DMS53 treated with DMSO at 0.1 percent for 48 hours (cell line): ENCODE results near the gene GRIK4.

ENCODE experiments used
- DNase-seq: peaks from one replicate; lab custom pipeline; 2025; ENCODE audit not compliant: unreplicated experiment; lab: John Stamatoyannopoulos, UW

GRIK4 gene

DNA sequence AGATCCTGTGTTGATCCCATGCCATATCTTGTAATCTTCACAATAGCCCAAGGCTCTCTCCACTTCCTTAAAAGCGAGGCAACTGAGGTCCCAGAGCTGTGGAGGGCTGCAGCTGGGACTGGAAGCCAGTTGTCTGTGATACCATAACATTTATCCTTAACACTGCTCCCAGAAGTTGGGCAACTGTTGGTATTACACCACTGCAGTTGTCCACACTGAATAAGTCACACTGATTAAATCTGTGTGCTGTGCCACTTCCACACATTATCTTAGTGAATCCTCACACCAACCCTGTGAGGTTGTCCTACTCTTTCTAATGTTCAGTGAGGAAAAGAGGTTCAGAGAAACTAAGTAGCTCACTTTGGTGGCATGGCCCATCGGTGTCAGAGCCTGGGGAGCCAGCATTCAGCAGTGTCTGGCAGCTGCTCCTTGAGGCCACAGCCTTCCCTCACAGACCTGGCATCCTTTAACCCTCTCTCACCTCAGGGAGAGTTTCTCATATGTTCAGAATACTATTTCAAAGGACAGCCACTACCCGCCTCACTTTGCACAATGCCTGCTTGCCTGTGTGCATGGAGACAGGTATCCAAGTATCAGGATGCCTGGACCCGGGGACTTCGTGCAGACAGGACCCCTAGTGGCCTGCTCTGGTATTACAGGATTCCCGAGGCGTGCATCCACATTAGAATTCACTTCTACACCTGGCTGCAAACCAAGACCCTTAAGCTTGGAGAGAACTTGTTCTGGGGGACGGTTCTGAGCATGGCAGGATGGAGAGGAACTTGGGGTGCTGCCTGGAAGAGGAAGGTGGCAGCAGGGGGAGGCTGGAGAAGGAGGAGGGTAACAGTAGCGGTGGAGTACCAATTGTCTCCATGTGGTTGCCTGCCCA is 290.5 kb downstream of the GRIK4 start:
- DNase-seq: peak; percentile 34

DNA sequence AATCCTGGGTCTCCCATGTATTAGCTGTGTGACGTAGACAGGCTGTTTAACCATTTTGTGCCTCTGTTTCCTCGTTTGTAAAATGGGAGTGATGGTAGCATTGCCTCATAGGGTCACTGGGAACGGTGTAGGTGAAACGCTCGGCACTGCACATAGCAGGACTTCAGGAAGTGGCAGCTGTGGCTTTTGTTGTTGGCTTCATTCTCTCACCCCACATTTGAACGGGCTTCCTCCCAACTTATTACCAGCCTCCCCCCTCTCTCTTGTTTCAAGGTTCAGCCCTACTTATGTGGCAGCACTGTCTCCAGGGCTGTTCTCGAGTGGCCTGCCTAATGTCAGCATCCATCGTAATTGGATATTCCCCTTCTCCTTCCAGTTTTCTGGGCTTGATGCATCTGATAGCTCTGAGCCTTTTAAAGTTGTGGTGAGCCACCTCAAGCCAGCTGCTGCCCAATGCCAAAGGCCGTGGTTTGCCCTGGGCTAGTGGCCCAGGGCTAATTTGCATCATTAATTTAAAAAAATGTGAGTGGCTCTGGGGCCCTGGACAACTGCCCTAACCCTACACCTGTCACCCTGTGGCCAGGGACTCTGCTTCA is 294.5 kb downstream of the GRIK4 start:
- no peak for DNase-seq

DNA sequence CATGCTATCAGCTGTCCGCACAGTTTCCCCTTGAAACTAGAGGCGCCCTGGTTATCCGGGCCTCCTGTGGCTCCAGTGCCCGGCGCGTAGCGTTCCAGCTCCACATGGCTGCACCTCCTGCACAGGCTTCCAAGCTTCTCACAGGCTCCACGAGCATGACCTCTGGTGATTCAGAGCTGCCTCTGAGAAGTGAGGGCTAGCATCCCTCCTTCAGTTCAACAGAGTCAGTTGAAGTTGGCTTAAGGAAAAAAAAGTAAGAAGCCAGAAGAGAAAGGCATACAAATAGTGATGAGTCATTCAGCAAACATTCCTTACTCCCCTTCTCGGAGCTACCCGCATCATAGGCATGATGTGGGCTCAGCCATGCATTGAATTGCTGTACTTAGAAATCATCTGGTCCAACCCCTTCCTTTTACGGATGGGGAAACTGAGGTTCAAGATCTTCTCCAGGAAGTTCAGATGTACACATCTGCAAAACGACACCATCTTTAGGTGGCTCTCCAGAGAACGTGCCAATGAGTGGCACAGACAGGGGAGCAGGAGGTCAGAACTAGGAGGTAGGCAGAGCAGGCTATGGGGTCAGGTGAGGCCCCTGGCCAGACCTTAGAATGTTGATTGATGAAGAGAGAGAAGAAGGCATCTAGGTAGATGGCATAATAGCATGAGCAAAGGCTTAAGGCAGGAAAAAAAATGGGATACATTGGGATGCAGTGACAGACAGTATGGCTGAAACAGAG is 296.0 kb downstream of the GRIK4 start:
- peak; percentile 86 for DNase-seq

DNA sequence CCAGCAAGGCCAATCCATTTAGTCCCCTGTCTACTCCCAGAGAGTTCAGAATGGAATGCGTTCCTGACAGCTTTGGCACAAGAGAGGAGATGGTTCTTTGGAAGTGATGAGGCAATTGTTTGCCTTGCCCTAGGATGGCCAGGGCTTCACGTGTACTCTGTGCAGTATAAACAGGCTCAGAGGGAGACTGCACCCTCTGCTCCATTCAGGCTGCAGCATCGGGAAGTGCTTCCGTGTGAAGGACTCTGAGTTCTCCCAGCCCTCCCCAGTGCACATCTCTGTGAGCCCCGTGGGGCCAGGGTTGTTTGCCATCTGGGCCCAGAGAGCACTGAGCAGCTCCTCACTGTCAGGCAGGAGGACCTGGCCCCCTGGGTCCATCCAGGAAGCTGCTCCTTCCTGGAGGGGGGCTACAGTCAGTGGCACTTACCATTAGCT is 297.1 kb downstream of the GRIK4 start:
- no peak for DNase-seq

DNA sequence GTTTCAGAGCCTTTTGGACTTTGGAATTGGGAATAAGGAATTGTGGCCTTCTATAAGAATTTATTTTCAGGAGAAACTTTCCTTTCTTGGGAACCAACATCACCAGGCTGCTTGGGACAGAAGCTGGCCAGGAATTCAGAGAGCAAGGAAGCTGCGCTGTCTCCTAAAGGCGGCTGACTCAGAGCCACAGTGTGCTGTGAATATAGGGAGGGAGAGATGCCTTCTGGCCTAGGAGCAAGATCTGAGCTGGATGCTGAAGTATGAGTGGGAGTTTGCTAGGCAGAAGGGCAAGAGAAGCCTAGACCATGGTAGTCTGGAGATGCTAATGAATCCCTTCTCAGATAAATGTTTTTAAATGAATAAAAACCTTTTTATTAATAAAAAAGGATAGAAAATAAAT is 298.7 kb downstream of the GRIK4 start:
- DNase-seq: no peak

DNA sequence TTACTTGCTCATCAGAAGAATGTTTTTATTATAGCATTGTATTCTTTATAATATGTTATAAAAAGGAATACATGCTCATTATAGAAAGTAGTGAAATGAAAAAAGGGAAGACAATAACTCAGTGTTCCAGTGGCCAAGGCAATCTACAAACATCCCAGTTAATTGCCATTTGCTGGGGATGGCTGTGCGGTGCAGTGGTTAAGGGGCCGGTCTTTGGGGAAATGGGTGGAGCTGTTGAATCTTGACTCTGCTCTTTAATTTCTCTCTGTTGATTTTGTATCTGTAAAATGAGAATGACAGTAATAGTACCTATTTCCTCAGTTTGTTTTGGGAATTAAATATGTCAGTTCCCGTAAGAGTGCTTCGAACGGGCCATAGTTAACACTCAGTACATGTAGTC is 299.7 kb downstream of the GRIK4 start:
- no peak for DNase-seq

DNA sequence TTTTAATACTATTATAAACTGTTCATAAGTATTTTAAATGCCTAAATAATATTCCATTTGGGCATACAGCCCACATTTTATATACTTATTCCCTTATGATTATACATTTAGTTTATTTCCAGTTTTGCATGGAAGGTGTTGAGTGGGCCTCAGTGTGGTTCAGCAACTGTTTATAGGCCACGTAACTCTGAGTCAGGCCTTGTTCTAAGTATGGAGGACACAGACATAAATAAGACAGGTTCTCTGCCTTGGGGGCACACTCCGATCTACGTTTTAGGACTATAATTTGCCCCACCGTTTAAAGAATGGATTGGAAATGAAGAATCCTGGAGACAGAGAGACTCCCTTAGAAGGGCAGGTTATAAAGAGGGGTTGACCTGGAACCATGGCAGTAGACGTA is 300.2 kb downstream of the GRIK4 start:
- DNase-seq: no peak

DNA sequence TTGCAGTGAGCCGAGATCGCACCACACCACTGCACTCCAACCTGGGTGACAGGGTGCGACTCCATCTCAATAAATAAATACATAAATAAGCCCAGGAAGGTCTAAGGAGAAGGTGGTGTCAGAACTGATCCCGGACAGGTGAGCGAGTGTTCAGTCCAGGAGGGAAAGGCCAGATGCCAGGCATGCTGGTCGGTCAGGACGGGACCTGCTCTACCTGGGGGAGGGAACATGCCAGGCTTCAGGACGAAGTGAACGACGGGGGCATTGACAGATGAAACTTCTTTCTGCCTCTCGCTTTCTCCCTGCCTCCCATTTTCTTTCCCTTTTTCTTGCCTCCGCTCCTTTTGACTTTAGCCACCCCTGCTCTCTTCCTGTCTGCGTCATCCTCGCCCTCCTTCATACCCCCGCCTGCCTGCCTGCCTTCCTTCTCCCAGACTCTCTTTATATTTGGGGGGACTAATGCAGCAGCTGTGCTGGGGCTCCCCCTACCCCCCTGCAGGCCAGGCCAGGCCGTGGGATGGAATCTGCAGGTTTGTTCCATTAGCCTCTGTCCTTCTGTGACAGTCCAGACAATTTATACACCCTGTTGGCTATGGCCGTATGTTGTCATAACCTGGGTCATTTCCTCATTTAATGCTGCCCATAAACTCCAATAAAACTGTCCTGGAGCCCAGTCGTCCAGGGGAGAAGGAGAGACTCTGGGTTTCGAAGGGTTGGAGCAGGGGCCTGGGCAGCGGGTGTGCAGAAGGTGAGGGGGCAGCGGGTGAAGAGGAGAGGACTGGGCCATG is 303.2 kb downstream of the GRIK4 start:
- no peak for DNase-seq

DNA sequence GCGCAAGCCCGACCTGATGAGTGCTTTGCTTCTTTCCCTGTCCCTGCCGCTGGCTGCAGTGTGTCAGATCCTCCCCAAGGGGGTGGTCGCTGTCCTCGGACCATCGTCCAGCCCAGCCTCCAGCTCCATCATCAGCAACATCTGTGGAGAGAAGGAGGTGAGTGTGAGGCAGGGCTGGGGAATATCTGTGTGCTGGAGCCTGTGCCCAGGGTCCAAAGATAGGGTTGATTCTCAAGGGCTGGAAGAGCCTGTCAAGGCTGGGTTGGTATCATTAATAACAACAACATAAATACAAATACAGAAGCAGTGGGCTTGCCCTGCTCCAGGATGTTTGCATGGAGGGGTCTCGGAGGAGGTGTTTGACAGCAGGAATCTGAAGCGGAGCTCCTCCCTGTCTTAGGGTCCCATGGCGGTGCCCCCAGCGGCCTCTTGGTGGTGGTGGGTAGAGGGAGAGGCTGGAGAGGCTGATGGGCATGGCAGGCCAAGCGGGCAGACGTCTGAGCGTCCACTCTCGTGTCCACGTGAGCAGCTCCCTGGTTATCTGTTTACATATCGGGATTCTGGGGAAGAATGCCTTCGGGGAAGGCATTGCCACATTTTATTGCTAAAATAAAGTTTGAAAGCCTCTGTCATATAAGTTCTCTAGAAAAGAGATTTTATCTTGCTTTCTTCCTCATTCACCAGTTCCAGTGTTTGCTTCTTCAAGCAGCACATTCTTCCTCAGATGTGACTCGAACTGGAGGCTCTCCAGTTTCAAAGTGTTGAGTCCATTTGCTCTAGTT is 304.0 kb downstream of the GRIK4 start:
- DNase-seq: no peak

DNA sequence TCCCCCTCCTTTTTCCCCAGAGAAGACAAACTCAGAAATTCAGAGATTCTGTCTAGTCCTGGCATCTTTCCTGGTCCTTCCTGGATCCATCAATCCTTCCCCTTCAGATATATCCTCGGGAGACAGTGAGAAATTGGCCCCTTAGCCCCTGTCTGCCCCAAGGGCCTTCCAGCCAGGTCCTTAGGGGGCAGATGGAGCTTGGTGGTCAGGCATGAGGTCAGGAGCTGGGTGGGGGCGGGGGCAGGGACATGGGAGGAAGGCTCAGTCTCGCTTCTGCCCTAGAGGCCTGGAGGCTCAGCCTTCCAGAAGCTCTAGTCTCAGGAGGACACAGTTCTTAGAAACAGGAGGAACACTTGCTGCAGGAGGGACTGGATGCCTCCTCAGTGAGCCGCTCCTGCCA is 304.6 kb downstream of the GRIK4 start:
- DNase-seq: no peak

DNA sequence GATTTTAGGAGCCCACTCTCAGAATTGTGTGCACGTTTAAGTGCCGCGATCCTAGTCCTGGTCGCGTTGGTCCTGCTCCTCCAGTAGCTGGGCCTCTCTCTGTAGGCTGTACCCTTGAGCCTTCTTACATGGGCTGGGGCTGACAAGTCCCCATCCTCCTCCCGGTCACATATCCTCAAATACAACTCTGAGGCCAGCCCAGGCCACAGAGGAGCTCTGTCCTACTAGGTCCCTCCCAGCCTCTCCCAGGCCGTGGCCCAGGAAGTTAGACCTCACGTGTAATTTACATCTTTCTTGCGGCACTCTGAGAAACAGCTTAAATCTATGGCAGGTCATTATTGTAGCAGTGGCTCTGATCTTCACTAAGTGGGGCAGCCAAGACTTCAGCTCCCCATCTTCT is 305.2 kb downstream of the GRIK4 start:
- DNase-seq: no peak

DNA sequence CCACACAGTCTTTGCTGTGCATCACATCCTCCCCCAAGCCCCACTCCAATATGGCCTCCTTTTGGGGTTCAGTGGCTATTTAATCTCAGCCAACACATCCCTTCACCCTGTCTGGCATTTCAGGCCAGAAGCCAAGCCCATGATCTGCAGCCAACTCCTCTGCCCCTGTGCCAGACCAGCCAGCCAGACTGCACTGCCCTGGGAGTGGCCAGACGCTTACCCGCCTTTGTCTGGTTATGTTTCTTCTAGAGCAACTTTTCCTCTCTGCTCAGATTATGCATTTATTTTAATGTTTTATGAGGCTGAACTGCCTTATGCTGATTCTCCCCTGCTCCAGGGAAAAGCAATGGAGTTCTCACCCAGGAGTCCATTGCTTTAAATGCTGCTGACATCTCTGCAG is 305.6 kb downstream of the GRIK4 start:
- DNase-seq: no peak

DNA sequence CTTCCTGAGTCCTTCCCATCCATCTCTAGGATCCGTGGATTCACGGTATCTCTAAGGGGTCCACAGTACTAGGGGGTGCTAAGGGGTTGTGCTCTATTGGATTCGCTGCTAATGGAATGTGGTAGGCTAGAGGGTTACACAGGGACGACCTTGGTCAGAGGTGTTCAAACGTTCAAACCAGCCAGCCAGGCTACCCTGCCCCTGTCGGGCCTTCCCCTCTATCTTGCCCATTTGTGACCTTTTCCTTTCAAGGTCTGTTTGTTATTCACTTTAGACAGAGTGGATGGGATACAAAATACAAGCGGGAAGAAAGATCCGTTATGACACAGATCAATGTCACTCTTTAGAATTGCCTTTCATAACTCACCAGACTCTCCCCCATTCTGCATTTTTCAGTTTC is 306.5 kb downstream of the GRIK4 start:
- no peak for DNase-seq

DNA sequence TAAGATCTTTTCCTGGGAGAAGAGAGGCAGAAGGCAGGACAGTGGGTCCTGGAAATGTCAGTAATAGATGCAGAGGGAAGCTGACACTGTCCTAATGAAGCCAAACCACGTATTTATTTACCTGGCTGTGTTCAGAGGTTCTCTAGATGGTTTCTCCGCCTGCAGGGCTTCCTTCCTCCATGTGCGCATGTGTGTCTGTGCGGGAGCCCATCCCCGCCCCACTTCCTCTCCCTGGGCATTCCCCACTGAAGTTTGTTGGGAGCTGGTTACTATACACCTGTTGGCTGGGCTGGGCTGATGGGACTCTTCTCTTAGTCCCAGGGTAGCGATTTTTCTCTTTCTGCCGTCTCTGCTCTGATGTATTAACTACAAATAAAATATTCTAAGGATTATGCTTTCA is 307.5 kb downstream of the GRIK4 start:
- DNase-seq: no peak

DNA sequence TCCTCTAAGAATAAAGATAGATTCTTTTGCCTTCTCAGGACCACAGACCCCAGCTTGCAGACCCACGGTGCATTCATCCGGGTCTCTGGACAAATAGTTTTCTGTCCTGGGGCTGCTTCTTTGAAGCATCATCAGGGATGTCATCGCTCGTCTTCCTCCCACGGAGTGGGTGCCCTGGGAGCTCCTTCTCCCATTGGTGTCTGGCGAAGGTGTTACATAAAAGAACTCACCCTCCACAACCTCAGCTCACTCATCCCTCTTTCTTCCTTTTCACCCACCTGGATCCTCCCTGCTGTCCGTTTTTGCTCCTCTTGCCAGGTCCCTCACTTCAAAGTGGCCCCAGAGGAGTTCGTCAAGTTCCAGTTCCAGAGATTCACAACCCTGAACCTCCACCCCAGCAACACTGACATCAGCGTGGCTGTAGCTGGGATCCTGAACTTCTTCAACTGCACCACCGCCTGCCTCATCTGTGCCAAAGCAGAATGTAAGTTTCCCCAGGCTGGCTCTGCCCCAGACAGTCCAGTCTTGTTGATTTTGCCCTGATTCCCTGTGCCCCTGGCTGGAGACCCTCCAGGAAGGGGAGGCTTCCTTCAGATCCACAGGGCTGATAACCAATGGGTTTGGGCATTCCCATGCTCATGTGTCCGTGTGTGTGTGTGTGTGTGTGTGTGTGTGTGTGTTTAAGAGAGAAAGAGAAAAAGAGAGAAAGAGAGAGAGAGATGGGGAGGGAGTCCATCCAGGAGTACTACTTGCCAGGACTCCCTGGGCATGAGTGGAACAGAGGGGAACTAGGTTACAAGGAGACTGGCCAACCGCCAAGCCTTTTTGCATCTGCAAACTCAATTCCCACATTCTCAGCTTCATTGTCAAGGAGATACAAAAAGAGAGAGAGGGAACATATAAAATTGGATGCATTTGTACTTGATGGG is 308.2 kb downstream of the GRIK4 start:
- DNase-seq: no peak

DNA sequence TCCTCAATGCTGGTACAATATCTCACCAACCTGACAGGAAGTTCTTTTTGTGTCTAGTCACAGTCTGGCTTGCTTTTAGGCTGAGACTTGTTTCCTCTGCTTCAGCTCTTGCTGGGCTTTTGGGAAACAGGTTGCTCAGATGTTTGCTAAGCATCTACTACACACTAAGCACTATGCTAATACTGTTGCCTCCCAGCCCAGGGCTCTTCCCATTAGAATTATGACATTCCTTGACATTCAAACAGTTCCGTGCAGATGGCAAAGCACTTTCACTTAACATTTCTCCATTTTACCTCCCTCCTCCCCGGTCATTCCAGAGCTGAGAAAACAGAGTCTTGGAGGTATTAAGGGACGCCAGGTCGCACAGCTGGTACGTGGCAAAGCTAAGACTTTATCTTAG is 311.6 kb downstream of the GRIK4 start:
- DNase-seq: no peak

DNA sequence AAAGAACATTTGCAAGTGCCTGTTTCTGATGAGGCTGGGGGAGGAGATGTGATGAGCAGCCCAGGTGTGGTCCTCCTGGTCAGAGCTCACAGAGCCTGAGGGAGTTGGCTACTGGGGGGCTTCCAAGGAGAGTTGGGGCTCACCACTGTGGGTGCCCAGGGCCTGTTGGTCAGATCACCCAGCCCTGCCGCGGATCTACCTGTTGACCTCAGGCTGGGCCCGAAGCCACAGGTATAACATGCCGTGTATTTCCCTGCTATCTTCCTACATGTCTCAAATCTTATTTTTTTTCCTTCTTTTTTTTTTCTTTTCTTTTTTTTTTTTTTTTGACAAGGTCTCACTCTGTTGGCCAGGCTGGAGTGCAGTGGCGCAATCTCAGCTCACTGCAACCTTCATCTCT is 312.7 kb downstream of the GRIK4 start:
- no peak for DNase-seq

DNA sequence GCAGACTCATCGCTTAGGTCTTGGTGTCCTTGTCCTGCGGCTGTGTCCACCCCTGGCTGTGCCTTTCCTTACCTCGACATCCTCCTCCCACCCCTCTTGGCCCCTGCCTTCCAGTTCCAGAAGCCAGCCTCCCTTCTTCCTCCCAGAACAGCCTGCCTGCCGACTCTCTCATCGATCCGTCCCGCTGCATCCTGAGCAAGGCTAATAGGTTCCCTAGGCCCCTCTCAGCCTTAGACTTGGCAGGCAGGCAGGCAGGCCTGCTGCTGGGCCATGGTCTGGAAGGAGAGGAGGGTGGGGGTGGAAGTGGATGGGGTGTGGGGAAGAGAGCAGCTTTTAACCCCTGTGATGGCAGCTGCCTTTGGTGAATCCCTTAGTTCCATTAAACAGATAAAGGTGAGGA is 315.6 kb downstream of the GRIK4 start:
- no peak for DNase-seq

DNA sequence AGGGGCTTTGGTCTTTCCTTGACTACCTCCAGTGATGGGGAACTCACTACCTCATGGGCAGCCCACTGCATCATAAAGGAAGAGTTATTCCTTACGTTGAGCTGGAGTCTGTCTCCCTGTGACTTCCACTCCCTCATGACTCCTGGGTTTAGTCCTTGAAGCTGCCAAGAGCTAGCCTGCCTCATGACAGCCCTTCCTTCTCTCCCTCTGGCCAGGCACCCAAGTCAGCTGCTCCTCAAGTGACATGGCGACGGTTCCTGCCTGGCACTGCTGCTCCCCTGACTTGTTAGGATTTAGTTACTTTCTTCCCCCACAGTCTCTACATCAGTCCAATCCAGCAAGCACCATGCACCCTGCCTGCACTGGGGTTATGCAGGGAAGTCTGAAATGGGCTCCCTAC is 316.3 kb downstream of the GRIK4 start:
- no peak for DNase-seq
